DND-41 (cell line): ENCODE data around the gene BAIAP2.

Source experiments
- ATAC-seq: fragments of 200-7000 bp; cut with Tn5 transposase; 3 replicates; pipeline ENCODE4 v1.9.1; 2021; ENCODE audit warnings: low read depth; ENCODE audit not compliant: insufficient read depth
- DNase-seq: peaks from one replicate; pipeline ENCODE4 v3.0.0-alpha.2; 2020
- H2AFZ ChIP-seq: 2 replicates; pipeline ENCODE4 v1.6.0; 2012; ENCODE audit warnings: low read depth, low read length
- H3K27ac ChIP-seq: 2 replicates; pipeline ENCODE4 v1.5.1; 2012; ENCODE audit warnings: low read length, inconsistent platforms
- H3K27me3 ChIP-seq: fragments of 200-600 bp; sonication (generic); 2 replicates; pipeline ENCODE4 v1.6.0; 2012; ENCODE audit warnings: low read length, mild to moderate bottlenecking, inconsistent platforms; ENCODE audit not compliant: insufficient read depth, poor library complexity
- H3K36me3 ChIP-seq: 2 replicates; pipeline ENCODE4 v1.5.1; 2012; ENCODE audit warnings: low read length, inconsistent platforms; ENCODE audit not compliant: insufficient read depth
- H3K4me1 ChIP-seq: 2 replicates; pipeline ENCODE4 v1.5.1; 2012; ENCODE audit warnings: mild to moderate bottlenecking, low read length; ENCODE audit not compliant: insufficient read depth
- H3K4me2 ChIP-seq: 2 replicates; pipeline ENCODE4 v1.6.0; 2012; ENCODE audit warnings: mild to moderate bottlenecking, moderate library complexity, low read length, inconsistent platforms; ENCODE audit not compliant: insufficient read depth
- H3K4me3 ChIP-seq, 2 experiments: fragments of 200-600 bp in 1 of 2; shearing (Covaris generic) in 1 of 2; 2 replicates each; pipeline ENCODE4 v1.5.1; 2012 to 2016; ENCODE audit warnings: inconsistent platforms in 2 of 2, low read length in 2 of 2, mild to moderate bottlenecking in 2 of 2, low read depth in 1 of 2, moderate library complexity in 1 of 2
- H3K79me2 ChIP-seq: 2 replicates; pipeline ENCODE4 v1.6.0; 2012; ENCODE audit warnings: low read length, inconsistent platforms; ENCODE audit not compliant: insufficient read depth
- H3K9ac ChIP-seq: 2 replicates; pipeline ENCODE4 v1.6.0; 2012; ENCODE audit warnings: low read depth, mild to moderate bottlenecking, inconsistent platforms, low read length, moderate library complexity
- H3K9me3 ChIP-seq: 2 replicates; pipeline ENCODE4 v1.5.1; 2012; ENCODE audit warnings: low read length, moderate library complexity, mild to moderate bottlenecking, inconsistent platforms; ENCODE audit not compliant: insufficient read depth, severe bottlenecking
- H4K20me1 ChIP-seq: 2 replicates; pipeline ENCODE4 v1.6.0; 2012; ENCODE audit warnings: low read length; ENCODE audit not compliant: insufficient read depth
- EZH2 ChIP-seq: IDR thresholded peaks from 3 replicates; pipeline ENCODE4 v1.6.1; 2012; ENCODE audit warnings: borderline replicate concordance, low read depth, mild to moderate bottlenecking, moderate library complexity, low read length, inconsistent platforms; ENCODE audit not compliant: severe bottlenecking
- TF ChIP-seq, protein P1 (sequence below): IDR thresholded peaks from 2 replicates; pipeline ENCODE4 v1.5.1; 2012; ENCODE audit warnings: borderline replicate concordance, low read length, moderate library complexity, mild to moderate bottlenecking; ENCODE audit not compliant: poor library complexity, severe bottlenecking; ENCODE audit errors: extremely low read depth

Gene BAIAP2

DNA sequence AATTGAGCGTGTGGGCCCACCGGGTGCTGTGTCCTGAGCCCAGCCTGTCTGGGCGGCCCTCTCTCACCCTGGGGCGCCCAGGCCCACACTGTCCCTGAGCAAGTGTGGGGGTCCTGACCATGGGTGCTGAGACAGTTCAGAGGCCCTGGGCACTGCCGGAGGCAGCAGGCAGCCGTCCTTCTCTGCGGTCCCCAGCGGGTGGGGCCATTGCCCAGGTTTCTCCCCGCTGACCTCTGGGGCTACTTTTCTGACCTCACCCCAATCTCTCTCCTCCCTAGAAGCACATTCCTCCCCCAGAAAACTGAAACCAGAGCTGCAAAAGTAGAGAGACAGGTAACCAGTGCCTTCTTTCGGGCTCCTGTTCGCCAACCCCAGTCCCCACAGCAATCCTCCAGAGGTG is 94.3 kb downstream of the BAIAP2 start:
- Histone ChIP-seq H4K20me1 (peaks cover 8% of the 10 kb centered on the region), H3K9me3 (no peaks in the 10 kb centered on the region), H3K36me3 (no peaks in the 10 kb centered on the region), H3K4me3 (no peak overlapping the region), H3K4me2 (no peak overlapping the region), H3K9ac (no peak overlapping the region), H3K79me2 (no peaks in the 10 kb centered on the region), H2AFZ (no peak overlapping the region), H3K27me3 (peaks cover 4% of the 10 kb centered on the region), H3K4me1 (no peaks in the 10 kb centered on the region), H3K27ac (no peak overlapping the region)
- no peak for ATAC-seq
- TF ChIP-seq EZH2, result no peak
- TF ChIP-seq, protein P1, sequence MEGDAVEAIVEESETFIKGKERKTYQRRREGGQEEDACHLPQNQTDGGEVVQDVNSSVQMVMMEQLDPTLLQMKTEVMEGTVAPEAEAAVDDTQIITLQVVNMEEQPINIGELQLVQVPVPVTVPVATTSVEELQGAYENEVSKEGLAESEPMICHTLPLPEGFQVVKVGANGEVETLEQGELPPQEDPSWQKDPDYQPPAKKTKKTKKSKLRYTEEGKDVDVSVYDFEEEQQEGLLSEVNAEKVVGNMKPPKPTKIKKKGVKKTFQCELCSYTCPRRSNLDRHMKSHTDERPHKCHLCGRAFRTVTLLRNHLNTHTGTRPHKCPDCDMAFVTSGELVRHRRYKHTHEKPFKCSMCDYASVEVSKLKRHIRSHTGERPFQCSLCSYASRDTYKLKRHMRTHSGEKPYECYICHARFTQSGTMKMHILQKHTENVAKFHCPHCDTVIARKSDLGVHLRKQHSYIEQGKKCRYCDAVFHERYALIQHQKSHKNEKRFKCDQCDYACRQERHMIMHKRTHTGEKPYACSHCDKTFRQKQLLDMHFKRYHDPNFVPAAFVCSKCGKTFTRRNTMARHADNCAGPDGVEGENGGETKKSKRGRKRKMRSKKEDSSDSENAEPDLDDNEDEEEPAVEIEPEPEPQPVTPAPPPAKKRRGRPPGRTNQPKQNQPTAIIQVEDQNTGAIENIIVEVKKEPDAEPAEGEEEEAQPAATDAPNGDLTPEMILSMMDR, result peak; percentile 10
- DNase-seq, result no peak

DNA sequence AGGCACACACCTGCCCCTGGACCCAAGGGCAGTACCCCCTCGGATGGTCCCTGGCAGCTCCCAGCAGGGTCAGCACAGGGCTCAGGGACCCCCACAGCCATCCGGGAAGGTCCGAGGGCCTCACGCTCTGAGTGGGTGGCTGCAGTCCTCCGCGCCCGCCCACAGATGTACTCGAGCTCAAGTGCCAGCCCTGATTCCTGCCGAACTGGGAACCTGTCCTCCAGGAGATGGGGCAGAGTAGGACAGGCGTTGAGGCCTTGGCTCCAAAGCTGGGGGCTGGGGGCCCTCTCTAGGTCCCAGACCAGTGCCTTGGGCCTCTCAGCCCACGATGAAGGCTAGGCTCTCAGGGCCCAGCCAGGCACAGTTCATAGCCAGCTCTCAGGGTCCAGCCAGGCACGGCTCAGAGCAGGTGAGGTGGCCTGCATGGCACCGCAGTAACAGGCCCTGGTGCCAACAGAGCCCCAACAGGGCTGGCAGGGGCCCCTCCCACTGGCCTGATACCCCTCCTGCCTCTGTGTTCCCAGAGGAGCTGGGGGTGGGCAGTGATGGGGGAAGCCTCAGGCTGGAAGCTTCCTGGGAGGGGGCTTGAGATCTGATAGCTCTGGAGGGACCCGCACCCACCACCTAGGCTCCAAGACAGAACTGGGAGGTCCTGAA is 94.9 kb downstream of the BAIAP2 start:
- H2AFZ ChIP-seq, result no peak overlapping the region
- H3K79me2 ChIP-seq, result no peaks in the 10 kb centered on the region
- no peak overlapping the region for H3K4me2 ChIP-seq
- H3K36me3 ChIP-seq, result no peaks in the 10 kb centered on the region
- H3K9ac ChIP-seq, result no peak overlapping the region
- ATAC-seq, result no peak
- H3K27ac ChIP-seq, result no peak overlapping the region
- no peaks in the 10 kb centered on the region for H3K9me3 ChIP-seq
- no peak for DNase-seq
- H4K20me1 ChIP-seq, result peaks cover 8% of the 10 kb centered on the region
- no peak overlapping the region for H3K4me3 ChIP-seq
- TF ChIP-seq, protein P1, result no peak
- no peak for TF ChIP-seq EZH2
- peaks cover 4% of the 10 kb centered on the region for H3K27me3 ChIP-seq
- H3K4me1 ChIP-seq, result no peaks in the 10 kb centered on the region

DNA sequence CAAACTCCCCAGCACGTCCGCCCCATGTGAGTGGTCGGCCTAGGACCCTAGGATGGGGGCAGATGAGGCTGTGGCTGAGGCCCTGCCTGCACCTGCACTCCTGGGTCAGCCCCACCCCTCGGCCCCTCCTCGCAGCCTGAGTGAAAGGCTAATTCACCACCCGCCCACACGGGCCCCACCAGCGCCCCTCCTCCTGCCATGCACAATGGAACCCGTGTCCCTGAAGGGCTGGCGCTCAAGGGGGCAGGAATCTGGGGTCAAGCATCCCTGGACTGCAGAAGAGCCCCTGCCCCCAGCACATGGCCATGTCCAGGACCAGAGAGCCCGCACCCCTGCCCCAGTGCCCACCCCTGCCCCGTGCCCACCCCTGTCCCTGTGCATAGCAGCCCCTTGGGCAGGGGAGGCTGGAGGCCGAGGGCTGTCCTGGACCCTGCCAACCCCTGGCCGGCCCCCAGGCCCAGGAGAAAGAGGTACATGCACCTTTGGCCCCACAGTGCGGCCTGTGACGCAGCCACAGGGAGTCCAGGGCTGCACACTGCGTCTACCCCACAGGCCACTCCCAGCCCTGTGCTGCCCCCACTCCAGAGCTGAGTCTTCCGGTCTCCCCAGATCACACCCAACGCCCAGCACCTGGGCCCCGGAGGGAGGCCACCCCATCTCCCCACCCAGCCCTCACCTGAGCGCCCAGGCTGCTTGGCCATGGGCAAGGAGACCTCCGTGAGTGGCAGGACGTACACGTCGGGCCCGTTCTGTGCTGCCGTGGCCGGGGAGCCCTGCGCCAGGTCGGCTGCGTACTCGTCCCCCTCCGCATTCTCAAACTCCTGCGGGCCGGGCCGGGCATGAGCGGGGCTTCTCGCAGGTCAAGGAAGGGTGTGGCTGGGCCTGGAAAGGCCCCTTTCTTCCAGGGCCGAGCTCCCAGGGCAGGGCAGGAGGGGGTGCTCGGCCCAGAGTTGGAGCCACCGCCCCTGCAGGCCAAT is 95.7 kb downstream of the BAIAP2 start:
- H3K36me3 ChIP-seq, result no peaks in the 10 kb centered on the region
- no peaks in the 10 kb centered on the region for H3K4me1 ChIP-seq
- H3K4me3 ChIP-seq, result no peak overlapping the region
- H3K27ac ChIP-seq, result no peak overlapping the region
- peaks cover 4% of the 10 kb centered on the region for H3K27me3 ChIP-seq
- H3K9me3 ChIP-seq, result no peaks in the 10 kb centered on the region
- H2AFZ ChIP-seq, result no peak overlapping the region
- no peak overlapping the region for H3K4me2 ChIP-seq
- H4K20me1 ChIP-seq, result peaks cover 9% of the 10 kb centered on the region
- H3K9ac ChIP-seq, result no peak overlapping the region
- H3K79me2 ChIP-seq, result no peaks in the 10 kb centered on the region
- ATAC-seq, result no peak
- no peak for TF ChIP-seq EZH2
- TF ChIP-seq, protein P1, result no peak
- DNase-seq, result no peak
